Activated CD4-positive, alpha-beta T cell treated with anti-CD3 and anti-CD28 coated beads for 24 hours (primary cell): ENCODE results near the gene MAD1L1.

Experiments used
- DNase-seq, 2 donors: peaks; one replicate each; pipeline ENCODE4 v3.0.0-alpha.2; 2020; ENCODE audit warnings: low read depth in 2 of 2

Gene MAD1L1

GRCh38 chr7:2242541-2243429 is 10.0 kb upstream of the MAD1L1 start:
- DNase-seq = no peak

- peak; percentile 61 to 70 for DNase-seq
Observed at GRCh38 chr7:2241580-2242540, 9.1 kb upstream of the MAD1L1 start, which contains the start of the genes MRM2 and NUDT1. MRM2 (minus strand) TSS chr7:2242205; CDS start chr7:2242169, 36 bp downstream. NUDT1 (plus strand) TSS chr7:2242226; CDS start chr7:2244575, 2,349 bp downstream.

- no peak for DNase-seq
Observed at GRCh38 chr7:2239242-2239641, 6.5 kb upstream of the MAD1L1 start.

GRCh38 chr7:2237109-2237602 is 4.4 kb upstream of the MAD1L1 start:
- DNase-seq = no peak

- DNase-seq = no peak
Observed at GRCh38 chr7:2233926-2234325, 1.2 kb upstream of the MAD1L1 start.

- no peak for DNase-seq
Observed at GRCh38 chr7:2231992-2232765, 566 bp downstream of the MAD1L1 start.

GRCh38 chr7:2230882-2231281 is 1.9 kb downstream of the MAD1L1 start:
- DNase-seq = no peak

GRCh38 chr7:2230226-2230625 is 2.5 kb downstream of the MAD1L1 start:
- DNase-seq = no peak

GRCh38 chr7:2229467-2229866 is 3.3 kb downstream of the MAD1L1 start:
- DNase-seq = no peak

GRCh38 chr7:2228921-2229320 is 3.8 kb downstream of the MAD1L1 start:
- DNase-seq = no peak

- DNase-seq = no peak
Observed at GRCh38 chr7:2227699-2228098, 5.0 kb downstream of the MAD1L1 start.

- no peak for DNase-seq
Observed at GRCh38 chr7:2225830-2226229, 6.9 kb downstream of the MAD1L1 start.

GRCh38 chr7:2225336-2225735 is 7.4 kb downstream of the MAD1L1 start:
- DNase-seq = no peak

- no peak for DNase-seq
Observed at GRCh38 chr7:2224934-2225333, 7.8 kb downstream of the MAD1L1 start.

GRCh38 chr7:2224491-2224928 is 8.2 kb downstream of the MAD1L1 start:
- no peak for DNase-seq

- no peak for DNase-seq
Observed at GRCh38 chr7:2223321-2223720, 9.4 kb downstream of the MAD1L1 start.

- no peak for DNase-seq
Observed at GRCh38 chr7:2222516-2222915, 10.2 kb downstream of the MAD1L1 start.

GRCh38 chr7:2220954-2221353 is 11.8 kb downstream of the MAD1L1 start:
- no peak for DNase-seq

- DNase-seq = no peak
Observed at GRCh38 chr7:2220506-2220905, 12.2 kb downstream of the MAD1L1 start.

GRCh38 chr7:2220030-2220429 is 12.7 kb downstream of the MAD1L1 start:
- DNase-seq = no peak

- no peak for DNase-seq
Observed at GRCh38 chr7:2219606-2220005, 13.1 kb downstream of the MAD1L1 start.
